HEK293 (cell line): ENCODE measurements around the gene GLCCI1.
A peak's percentile ranks its signal among the peaks of the same experiment; 100 is the strongest.

ENCODE experiments used
- CTCF ChIA-PET: fragments of 350-600 bp; formaldehyde crosslinking; extraction: SDS; loops from one replicate; lab custom pipeline; 2021; ENCODE audit warnings: antibody characterized with exemption; lab: Yijun Ruan, JAX
- POLR2A ChIA-PET: fragments of 300-600 bp; formaldehyde crosslinking; extraction: SDS; loops from one replicate; lab custom pipeline; 2020; ENCODE audit warnings: antibody characterized with exemption, inconsistent platforms; lab: Yijun Ruan, JAX
- H3K27ac ChIP-seq: fragments of 200-500 bp; sonication (Bioruptor generic); 2 replicates; pipeline ENCODE4 v1.5.1; 2014; ENCODE audit warnings: low read depth, low read length, control low read depth, inconsistent platforms; ENCODE audit errors: extremely low read depth
- H3K36me3 ChIP-seq, 2 experiments: fragments of 200-500 bp in 1 of 2; sonication (Bioruptor generic) in 1 of 2; 1 replicate in 1 of 2; 2 replicates in 1 of 2; pipeline ENCODE4 v1.5.1; 2014 to 2017; ENCODE audit warnings: inconsistent platforms in 2 of 2, low read length in 2 of 2; ENCODE audit not compliant: control insufficient read depth in 2 of 2, insufficient read depth in 1 of 2
- H3K4me1 ChIP-seq: fragments of 200-500 bp; sonication (Bioruptor generic); 2 replicates; pipeline ENCODE4 v1.5.1; 2014; ENCODE audit warnings: mild to moderate bottlenecking, low read length, inconsistent platforms; ENCODE audit not compliant: control insufficient read depth, insufficient read depth
- H3K4me3 ChIP-seq: 2 replicates; pipeline ENCODE4 v1.5.1; 2011; ENCODE audit warnings: low read depth, mild to moderate bottlenecking, control low read depth, low read length, moderate library complexity
- H3K9me3 ChIP-seq: fragments of 200-500 bp; sonication (Bioruptor generic); 2 replicates; pipeline ENCODE4 v1.5.1; 2014; ENCODE audit warnings: low read depth, low read length, inconsistent platforms; ENCODE audit not compliant: control insufficient read depth, insufficient read depth
- HOXC10 ChIP-seq: sonication (generic); formaldehyde crosslinking; IDR thresholded peaks from 2 replicates; pipeline ENCODE4 v1.8.1; 2023; ENCODE audit warnings: mild to moderate bottlenecking, missing genetic modification reagents
- MZF1 ChIP-seq: fragments of 450-650 bp; formaldehyde crosslinking; IDR thresholded peaks from 2 replicates; pipeline ENCODE4 v1.5.1; 2017; ENCODE audit warnings: missing biosample characterization, missing genetic modification characterization, borderline replicate concordance
- SP7 ChIP-seq: fragments of 450-650 bp; formaldehyde crosslinking; IDR thresholded peaks from 2 replicates; pipeline ENCODE4 v1.5.1; 2016; ENCODE audit warnings: missing biosample characterization, missing genetic modification characterization
- WT1 ChIP-seq: fragments of 450-650 bp; formaldehyde crosslinking; IDR thresholded peaks from 2 replicates; pipeline ENCODE4 v1.5.1; 2016; ENCODE audit warnings: missing biosample characterization, missing genetic modification characterization
- YY1 ChIP-seq: fragments of 450-650 bp; formaldehyde crosslinking; IDR thresholded peaks from 2 replicates; pipeline ENCODE4 v1.5.1; 2018; ENCODE audit warnings: missing biosample characterization, missing genetic modification characterization
- ZBTB17 ChIP-seq: fragments of 450-650 bp; formaldehyde crosslinking; IDR thresholded peaks from 2 replicates; pipeline ENCODE4 v1.5.1; 2016; ENCODE audit warnings: missing biosample characterization, missing genetic modification characterization
- ZBTB48 ChIP-seq: fragments of 450-650 bp; formaldehyde crosslinking; IDR thresholded peaks from 2 replicates; pipeline ENCODE4 v1.5.1; 2016; ENCODE audit warnings: missing biosample characterization, missing genetic modification characterization
- ZNF132 ChIP-seq: fragments of 450-650 bp; formaldehyde crosslinking; IDR thresholded peaks from 2 replicates; pipeline ENCODE4 v1.5.1; 2017; ENCODE audit warnings: missing biosample characterization, missing genetic modification characterization, borderline replicate concordance
- ZNF23 ChIP-seq: fragments of 450-650 bp; formaldehyde crosslinking; IDR thresholded peaks from 2 replicates; pipeline ENCODE4 v1.5.1; 2016; ENCODE audit warnings: missing biosample characterization, missing genetic modification characterization, borderline replicate concordance
- ZNF324 ChIP-seq: fragments of 450-650 bp; formaldehyde crosslinking; IDR thresholded peaks from 2 replicates; pipeline ENCODE4 v1.5.1; 2016; ENCODE audit warnings: missing biosample characterization, missing genetic modification characterization
- ZNF394 ChIP-seq: fragments of 450-650 bp; formaldehyde crosslinking; IDR thresholded peaks from 2 replicates; pipeline ENCODE4 v1.5.1; 2016; ENCODE audit warnings: missing biosample characterization, missing genetic modification characterization, mild to moderate bottlenecking, moderate library complexity, borderline replicate concordance
- ZNF626 ChIP-seq: fragments of 450-650 bp; sonication (Bioruptor Pico); formaldehyde crosslinking; IDR thresholded peaks from 2 replicates; pipeline ENCODE4 v1.5.1; 2018; ENCODE audit warnings: missing biosample characterization, missing genetic modification characterization, inconsistent platforms
- ZNF658 ChIP-seq: fragments of 450-650 bp; formaldehyde crosslinking; IDR thresholded peaks from 2 replicates; pipeline ENCODE4; 2016; ENCODE audit warnings: missing biosample characterization, missing genetic modification characterization
- ZNF791 ChIP-seq: fragments of 450-650 bp; formaldehyde crosslinking; IDR thresholded peaks from 2 replicates; pipeline ENCODE4 v1.5.1; 2016; ENCODE audit warnings: missing biosample characterization, missing genetic modification characterization
- TF ChIP-seq, protein P1 (sequence below): fragments of 450-650 bp; formaldehyde crosslinking; IDR thresholded peaks from 2 replicates; pipeline ENCODE4 v1.5.1; 2017; ENCODE audit warnings: missing biosample characterization, missing genetic modification characterization
- TF ChIP-seq, protein P2 (sequence below): fragments of 450-650 bp; formaldehyde crosslinking; IDR thresholded peaks from 2 replicates; pipeline ENCODE4 v1.5.1; 2016; ENCODE audit warnings: missing biosample characterization, missing genetic modification characterization
- TF ChIP-seq, protein P3 (sequence below): fragments of 450-650 bp; formaldehyde crosslinking; IDR thresholded peaks from 2 replicates; pipeline ENCODE4 v1.5.1; 2016; ENCODE audit warnings: missing biosample characterization, missing genetic modification characterization
- TF ChIP-seq, protein P4 (sequence below): fragments of 450-650 bp; formaldehyde crosslinking; IDR thresholded peaks from 2 replicates; pipeline ENCODE4 v1.5.1; 2016; ENCODE audit warnings: missing biosample characterization, missing genetic modification characterization
- TF ChIP-seq, protein P5 (sequence below): fragments of 450-650 bp; formaldehyde crosslinking; IDR thresholded peaks from 2 replicates; pipeline ENCODE4 v1.5.1; 2016; ENCODE audit warnings: missing biosample characterization, missing genetic modification characterization
- TF ChIP-seq, protein P6 (sequence below): fragments of 450-650 bp; formaldehyde crosslinking; IDR thresholded peaks from 2 replicates; pipeline ENCODE4 v1.5.1; 2016; ENCODE audit warnings: missing biosample characterization, missing genetic modification characterization

GLCCI1 gene

DNA sequence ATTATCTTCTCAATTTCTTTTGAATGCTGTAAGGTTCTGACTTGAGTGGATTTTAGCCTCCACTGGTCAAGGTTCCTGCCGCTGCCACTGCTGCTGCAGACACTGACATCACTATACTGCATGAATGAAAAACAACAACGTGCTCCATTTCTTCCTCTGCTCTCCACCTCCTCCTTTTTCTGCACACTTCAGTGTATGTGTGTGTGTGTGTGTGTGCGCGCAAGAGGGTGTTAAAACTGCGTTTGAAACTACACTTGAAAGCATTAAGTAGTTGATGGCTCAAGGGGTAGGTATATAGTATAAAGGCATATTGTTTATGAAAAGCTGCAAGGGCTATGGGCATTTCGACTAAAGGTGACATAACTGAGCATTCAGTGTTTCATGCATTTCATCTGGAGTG is 3.5 kb downstream of the GLCCI1 start:
- Histone ChIP-seq H3K4me1 (peaks cover 3% of the 10 kb centered on the region), H3K36me3 (no peaks in the 10 kb centered on the region), H3K4me3 (peak overlapping the region; percentile 28), H3K9me3 (no peaks in the 10 kb centered on the region), H3K27ac (no peak overlapping the region)
- ChIA-PET CTCF (interaction anchor here (0.5 kb wide), 1 partner anchor 33 kb away, joined by 3 read pairs; no protein-coding TSS in a partner anchor), POLR2A (no interaction called here)
- TF ChIP-seq ZBTB17 (tag by site-specific recombination): 0 out of 2 replicates have a peak, but pooled peaks have one; percentile 11
- TF ChIP-seq, protein P1, sequence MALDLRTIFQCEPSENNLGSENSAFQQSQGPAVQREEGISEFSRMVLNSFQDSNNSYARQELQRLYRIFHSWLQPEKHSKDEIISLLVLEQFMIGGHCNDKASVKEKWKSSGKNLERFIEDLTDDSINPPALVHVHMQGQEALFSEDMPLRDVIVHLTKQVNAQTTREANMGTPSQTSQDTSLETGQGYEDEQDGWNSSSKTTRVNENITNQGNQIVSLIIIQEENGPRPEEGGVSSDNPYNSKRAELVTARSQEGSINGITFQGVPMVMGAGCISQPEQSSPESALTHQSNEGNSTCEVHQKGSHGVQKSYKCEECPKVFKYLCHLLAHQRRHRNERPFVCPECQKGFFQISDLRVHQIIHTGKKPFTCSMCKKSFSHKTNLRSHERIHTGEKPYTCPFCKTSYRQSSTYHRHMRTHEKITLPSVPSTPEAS (tag by site-specific recombination): peak; percentile 74
- no peak for TF ChIP-seq WT1

DNA sequence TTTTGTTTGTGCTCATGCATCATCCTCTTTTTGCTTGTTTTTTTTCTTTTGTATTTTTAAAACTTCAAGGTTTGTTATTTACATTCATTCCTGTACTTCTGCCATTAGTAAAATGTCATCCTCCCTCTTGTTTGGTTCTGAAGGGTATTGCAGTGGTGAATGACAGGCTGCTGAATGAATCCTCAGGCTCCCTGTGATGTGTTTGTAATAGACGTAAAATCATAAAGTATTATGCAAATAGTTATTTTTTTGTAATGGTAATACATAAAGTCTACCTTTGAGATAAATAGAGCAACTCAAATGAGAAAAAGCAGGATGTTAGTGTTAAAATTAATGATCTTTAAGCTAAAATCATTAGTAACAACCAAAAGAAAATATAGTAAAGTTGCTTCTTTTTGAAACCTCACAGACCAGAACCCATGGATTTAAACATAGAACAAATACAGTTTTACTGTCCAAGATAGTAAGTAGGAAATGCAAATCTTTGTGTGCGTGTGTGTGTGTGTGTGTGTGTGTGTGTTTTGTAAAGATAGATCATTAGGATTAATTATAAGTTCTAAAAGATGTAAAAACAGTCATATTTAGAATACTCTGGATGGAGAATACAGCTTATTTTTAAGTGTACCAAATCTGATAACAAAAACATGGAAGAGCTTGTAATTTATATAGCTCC is 4.5 kb downstream of the GLCCI1 start:
- no peak overlapping the region for H3K4me3 ChIP-seq
- peaks cover 7% of the 10 kb centered on the region for H3K4me1 ChIP-seq
- ChIA-PET CTCF (interaction anchor here (0.5 kb wide), 1 partner anchor 32 kb away, joined by 3 read pairs; no protein-coding TSS in a partner anchor), POLR2A (no interaction called here)
- H3K27ac ChIP-seq: no peak overlapping the region
- TF ChIP-seq YY1 (tag by site-specific recombination) (no peak), ZNF324 (tag by site-specific recombination) (no peak), ZNF394 (tag by site-specific recombination) (no peak), SP7 (tag by site-specific recombination) (no peak), ZBTB48 (tag by site-specific recombination) (no peak), ZNF23 (tag by site-specific recombination) (no peak), ZNF626 (tag by site-specific recombination) (no peak), ZNF658 (tag by site-specific recombination) (no peak), ZNF791 (tag by site-specific recombination) (no peak), MZF1 (no peak), ZNF132 (tag by site-specific recombination) (no peak), HOXC10 (CRISPR knock-in tag) (no peak)
- TF ChIP-seq, protein P2, sequence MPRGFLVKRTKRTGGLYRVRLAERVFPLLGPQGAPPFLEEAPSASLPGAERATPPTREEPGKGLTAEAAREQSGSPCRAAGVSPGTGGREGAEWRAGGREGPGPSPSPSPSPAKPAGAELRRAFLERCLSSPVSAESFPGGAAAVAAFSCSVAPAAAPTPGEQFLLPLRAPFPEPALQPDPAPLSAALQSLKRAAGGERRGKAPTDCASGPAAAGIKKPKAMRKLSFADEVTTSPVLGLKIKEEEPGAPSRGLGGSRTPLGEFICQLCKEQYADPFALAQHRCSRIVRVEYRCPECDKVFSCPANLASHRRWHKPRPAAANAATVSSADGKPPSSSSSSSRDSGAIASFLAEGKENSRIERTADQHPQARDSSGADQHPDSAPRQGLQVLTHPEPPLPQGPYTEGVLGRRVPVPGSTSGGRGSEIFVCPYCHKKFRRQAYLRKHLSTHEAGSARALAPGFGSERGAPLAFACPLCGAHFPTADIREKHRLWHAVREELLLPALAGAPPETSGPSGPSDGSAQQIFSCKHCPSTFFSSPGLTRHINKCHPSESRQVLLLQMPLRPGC (tag by site-specific recombination): no peak
- TF ChIP-seq, protein P3, sequence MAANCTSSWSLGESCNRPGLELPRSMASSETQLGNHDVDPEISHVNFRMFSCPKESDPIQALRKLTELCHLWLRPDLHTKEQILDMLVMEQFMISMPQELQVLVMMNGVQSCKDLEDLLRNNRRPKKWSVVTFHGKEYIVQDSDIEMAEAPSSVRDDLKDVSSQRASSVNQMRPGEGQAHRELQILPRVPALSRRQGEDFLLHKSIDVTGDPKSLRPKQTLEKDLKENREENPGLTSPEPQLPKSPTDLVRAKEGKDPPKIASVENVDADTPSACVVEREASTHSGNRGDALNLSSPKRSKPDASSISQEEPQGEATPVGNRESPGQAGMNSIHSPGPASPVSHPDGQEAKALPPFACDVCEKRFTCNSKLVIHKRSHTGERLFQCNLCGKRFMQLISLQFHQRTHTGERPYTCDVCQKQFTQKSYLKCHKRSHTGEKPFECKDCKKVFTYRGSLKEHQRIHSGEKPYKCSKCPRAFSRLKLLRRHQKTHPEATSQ (tag by site-specific recombination): no peak
- TF ChIP-seq, protein P4, sequence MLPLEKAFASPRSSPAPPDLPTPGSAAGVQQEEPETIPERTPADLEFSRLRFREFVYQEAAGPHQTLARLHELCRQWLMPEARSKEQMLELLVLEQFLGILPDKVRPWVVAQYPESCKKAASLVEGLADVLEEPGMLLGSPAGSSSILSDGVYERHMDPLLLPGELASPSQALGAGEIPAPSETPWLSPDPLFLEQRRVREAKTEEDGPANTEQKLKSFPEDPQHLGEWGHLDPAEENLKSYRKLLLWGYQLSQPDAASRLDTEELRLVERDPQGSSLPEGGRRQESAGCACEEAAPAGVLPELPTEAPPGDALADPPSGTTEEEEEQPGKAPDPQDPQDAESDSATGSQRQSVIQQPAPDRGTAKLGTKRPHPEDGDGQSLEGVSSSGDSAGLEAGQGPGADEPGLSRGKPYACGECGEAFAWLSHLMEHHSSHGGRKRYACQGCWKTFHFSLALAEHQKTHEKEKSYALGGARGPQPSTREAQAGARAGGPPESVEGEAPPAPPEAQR (tag by site-specific recombination): no peak
- TF ChIP-seq, protein P5, sequence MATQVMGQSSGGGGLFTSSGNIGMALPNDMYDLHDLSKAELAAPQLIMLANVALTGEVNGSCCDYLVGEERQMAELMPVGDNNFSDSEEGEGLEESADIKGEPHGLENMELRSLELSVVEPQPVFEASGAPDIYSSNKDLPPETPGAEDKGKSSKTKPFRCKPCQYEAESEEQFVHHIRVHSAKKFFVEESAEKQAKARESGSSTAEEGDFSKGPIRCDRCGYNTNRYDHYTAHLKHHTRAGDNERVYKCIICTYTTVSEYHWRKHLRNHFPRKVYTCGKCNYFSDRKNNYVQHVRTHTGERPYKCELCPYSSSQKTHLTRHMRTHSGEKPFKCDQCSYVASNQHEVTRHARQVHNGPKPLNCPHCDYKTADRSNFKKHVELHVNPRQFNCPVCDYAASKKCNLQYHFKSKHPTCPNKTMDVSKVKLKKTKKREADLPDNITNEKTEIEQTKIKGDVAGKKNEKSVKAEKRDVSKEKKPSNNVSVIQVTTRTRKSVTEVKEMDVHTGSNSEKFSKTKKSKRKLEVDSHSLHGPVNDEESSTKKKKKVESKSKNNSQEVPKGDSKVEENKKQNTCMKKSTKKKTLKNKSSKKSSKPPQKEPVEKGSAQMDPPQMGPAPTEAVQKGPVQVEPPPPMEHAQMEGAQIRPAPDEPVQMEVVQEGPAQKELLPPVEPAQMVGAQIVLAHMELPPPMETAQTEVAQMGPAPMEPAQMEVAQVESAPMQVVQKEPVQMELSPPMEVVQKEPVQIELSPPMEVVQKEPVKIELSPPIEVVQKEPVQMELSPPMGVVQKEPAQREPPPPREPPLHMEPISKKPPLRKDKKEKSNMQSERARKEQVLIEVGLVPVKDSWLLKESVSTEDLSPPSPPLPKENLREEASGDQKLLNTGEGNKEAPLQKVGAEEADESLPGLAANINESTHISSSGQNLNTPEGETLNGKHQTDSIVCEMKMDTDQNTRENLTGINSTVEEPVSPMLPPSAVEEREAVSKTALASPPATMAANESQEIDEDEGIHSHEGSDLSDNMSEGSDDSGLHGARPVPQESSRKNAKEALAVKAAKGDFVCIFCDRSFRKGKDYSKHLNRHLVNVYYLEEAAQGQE (tag by site-specific recombination): no peak
- TF ChIP-seq, protein P6, sequence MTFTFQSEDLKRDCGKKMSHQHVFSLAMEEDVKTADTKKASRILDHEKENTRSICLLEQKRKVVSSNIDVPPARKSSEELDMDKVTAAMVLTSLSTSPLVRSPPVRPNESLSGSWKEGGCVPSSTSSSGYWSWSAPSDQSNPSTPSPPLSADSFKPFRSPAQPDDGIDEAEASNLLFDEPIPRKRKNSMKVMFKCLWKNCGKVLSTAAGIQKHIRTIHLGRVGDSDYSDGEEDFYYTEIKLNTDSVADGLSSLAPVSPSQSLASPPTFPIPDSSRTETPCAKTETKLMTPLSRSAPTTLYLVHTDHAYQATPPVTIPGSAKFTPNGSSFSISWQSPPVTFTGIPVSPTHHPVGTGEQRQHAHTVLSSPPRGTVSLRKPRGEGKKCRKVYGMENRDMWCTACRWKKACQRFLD: no peak
- H3K36me3 ChIP-seq: no peaks in the 10 kb centered on the region
- H3K9me3 ChIP-seq: no peaks in the 10 kb centered on the region
